HG02885 (cell line): ENCODE data around the gene TTC23.

ENCODE experiments used
- ATAC-seq: cut with Tn5 transposase; IDR thresholded peaks from one replicate; pipeline ENCODE4 v1.9.1; 2021; ENCODE audit warnings: mild to moderate bottlenecking; ENCODE audit not compliant: unreplicated experiment, poor library complexity

Gene TTC23

DNA sequence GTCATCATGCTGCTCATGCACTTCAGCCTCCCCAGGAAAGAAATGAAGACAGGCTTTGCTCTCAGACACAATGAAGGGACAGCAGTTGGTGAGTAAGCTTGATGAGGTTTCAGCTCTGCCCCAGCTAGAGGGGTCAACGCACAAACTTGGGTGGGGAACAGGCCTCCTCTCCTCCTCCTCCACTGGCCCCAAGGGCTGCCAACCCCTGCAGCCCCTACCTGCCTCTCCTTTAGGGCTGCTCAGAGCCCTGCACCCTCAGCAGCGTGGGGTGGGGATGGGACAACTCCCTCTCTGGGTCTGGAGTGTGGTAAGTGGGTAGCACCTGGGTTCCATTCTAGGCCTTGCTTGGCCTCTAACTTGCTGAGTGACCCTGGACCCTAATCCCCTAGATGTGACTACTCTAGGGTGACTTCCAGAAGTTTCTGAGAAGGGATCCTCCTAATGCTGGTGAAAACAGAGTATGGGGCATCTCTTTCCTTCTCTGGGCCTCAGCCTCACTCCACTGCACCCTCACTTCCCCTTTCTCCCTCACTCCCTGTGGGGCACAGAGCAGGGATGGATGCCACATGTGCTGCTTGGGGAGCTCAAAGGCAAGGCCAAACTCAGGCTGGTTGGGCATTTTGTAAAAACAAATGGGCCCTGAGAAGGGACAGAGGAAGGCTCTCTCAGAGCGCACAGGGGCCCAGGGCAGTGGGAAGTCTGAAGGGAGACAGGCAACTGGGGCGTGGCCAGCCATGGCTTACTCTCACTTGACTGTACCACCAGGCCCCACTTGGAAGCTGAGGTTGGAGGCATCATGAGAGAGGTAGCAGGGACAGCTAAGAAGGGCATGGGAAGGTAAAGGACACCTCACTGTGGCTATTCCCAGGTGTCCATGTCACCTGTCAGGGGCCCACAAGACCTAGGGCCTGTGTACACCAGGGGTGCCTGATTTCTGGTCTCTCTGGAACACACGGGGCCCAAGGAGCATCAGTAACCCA lies 80.5 kb downstream of the TTC23 start:
- no peak for ATAC-seq

DNA sequence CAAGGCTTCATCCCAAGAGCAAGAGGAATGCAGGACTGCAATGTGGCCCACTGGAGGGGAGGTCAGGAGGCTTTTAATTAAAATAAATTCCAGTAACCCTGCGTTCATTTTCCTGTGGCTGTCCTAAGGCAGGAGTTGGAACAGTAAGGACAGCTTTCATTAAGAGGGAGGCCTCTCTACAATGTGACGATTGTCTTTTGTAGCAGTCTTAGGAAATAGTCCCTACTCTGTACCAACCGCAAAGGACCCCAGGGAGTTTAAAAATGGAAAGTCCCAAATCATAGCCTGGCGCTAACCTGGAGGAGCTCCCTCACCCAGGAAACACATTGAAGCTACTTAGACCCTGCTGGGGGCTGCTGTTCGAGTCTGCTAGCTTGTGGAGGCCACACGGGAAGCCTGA lies 81.7 kb downstream of the TTC23 start:
- ATAC-seq = no peak

DNA sequence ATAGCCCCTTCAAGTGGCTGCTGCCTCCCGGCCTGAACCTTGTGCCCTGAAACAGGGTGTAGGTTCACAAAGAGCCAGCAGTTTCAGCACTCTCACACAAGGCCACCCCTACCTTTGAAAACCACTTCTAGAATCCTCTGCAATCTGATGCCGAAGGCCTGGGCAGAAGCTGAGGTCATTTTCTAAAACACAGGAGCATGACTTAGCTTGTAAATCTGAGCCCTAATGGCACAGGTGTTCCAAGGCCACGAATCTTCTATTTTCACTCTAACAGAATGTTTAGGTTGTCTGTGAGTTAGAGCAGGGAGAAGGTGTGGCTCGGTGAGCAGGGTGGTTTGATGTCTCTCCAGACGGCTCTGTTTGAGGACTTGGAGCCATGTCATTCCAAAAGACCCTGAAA lies 82.2 kb downstream of the TTC23 start:
- ATAC-seq = no peak

DNA sequence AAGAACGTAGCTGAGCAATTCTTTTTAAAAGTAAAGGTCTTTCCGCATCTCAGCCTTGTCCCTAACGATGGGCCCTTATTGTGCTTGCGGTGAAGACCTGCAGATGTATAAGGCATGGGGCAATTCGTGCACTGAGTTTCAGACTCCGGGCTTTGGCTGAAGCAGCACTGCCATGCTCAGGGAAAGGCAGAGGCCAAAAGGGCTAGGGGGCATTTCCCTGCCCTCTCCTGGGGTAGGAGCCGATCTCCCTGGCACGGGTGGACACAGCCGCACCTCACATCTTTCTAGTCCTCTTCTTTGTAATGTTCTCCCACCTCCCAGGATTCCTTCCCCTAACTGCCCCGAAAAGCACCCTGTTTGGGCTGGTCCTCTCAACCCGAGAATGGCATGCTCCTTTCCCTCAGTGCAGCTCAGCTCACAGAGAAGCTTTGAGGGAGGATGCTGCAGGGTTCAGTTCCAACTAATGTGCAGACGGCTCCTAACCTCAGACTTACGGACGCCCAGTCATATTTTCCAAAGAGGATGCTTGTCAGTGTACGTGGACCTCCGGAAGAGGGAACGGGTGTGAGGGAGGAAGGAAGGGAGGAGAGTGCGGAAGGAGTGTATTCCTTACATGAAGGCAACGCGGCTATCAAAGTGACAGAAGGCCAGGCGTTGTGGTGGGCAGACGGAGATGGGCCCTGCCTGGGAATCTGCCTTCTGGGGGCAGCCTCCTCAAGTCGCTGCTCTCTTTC lies 83.3 kb downstream of the TTC23 start:
- no peak for ATAC-seq

DNA sequence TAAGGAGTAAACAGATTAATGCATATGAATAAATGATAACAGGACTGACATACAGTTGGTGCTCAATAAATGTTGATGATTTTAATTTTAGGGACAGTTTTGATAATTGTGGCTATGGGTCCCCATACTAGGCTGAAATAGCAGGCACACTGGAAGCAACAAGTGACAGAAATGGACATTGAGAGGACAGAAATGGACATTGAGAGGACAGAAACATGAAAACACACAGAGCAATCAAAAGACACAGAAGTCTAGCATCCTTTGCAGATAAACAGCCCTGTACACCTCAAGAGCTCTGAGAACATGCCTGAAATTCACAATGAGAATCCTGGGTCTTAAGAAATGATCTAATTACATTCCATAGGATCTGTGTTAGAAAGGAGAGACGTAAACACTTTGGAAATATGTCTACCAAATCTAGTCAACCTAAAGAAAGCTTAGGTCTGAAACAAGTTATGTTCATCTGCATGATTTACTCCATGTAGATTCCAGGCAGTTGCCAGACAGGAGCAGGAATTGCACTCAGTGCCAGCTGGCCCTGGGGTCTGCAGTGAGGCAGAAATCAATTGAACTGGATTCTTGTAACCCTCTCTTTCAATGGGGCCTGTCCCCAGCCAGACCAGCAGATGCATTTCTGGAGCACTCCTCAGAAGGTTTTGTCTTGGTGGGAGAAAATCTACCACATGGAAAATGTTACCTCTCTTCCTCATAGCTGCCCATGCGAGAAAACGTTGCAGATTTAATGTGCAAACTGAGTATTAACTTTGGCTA lies 84.2 kb downstream of the TTC23 start:
- no peak for ATAC-seq

DNA sequence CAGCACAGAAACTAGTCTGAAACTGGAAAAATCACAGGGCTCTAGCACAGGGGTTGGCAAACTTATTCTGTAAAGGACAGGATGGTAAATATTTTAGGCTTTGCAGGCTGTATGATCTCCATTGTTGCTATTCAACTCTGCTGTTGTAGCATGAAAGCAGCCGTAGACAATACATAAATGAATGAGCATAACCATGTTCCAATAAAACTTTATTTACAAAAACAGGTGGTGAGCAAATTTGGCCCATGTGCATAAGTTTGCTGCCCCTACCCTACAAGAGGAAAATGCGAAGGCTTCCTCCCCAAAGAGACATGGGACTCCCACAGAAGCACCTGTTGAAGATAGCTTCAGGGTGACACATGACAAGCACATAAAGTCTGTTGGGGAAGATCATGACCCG lies 85.3 kb downstream of the TTC23 start:
- ATAC-seq = no peak

DNA sequence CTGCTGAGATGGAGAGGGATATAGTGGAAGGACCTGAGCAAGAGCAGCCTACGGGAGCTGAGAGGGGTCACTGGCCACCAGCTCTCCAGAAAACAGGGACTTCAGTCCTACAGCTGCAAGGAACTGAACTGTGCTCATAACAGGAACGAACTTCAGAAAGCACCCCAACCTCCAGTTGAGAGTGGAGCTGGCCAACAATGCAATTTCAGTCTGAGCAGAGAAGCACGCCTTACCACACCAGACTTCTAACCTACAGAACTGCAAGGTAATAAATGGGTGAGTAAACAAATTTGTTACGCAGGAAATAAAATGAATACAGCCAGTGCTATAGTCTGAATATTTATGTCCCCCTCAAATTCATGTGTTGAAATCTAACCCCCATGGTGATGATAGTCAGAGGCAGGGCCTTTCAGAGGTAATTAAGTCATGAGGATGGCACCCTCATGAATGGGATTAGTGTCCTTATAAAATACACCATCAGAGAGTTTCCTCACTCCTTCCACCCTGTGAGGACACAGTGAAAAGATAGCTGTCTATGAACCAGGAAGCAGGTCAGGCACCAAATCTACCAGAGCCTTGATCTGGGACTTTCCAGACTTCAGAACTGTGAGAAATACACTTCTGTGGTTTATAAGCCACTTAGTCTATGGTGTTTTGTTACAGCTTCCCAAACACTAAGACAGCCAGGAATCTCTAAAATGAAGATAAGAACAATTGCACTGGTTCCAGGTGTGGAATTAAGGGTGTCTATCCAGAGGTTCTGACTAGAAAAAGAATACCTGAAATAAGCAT lies 85.9 kb downstream of the TTC23 start:
- ATAC-seq = no peak

DNA sequence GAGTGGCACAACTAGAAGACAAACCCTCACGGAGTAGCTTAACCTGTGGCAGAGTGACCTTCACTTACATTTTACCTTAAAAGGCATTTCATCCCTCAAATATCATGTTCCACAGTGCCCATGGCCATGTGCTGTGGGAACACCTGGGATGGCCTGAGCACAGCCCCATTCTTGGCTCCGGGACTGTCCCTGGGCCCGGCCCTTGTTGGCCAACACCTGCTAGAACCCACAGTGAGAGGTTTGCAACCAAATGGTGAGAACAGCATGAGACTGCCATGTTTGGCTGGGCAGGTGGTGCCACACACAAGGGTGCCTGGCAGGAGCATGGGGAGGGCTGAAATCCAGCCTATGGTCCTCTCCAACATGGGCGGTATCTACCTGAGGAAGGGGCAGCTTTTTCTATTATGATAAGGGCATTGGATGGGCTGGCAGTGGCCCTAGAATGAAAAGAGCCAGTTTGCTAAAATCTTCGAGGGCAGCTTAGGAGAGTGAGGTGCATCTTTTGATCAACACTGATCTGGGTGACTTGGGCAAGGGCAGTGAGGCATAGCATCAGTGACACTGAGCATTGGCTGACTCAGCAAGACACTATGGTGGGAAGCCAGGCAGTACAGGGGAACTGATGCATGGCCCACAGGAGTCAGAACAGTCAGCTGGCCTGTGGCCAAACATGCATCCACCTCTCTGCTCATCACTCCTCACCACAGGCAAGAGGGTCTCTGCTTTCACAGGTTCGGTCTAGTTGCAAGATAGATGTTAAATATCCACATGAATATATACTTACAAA lies 90.6 kb downstream of the TTC23 start:
- no peak for ATAC-seq

DNA sequence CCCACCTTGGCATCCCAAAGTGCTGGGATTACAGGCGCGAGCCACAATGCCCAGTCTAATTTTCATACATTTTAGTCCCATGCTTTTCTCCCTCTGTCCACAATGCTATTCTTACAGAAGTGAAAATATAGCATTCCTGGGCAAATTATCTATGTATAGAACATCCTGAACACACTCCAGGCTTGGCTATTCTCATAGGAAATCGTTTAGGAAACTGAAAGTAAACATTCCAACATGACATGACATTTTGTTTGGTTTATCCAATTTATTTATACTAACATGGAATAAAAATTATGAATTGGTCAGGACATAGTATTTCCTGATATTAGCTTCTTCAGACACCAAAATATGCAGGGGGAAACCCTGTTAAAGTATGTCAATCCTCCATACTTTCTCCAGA lies 91.9 kb downstream of the TTC23 start:
- ATAC-seq = no peak

DNA sequence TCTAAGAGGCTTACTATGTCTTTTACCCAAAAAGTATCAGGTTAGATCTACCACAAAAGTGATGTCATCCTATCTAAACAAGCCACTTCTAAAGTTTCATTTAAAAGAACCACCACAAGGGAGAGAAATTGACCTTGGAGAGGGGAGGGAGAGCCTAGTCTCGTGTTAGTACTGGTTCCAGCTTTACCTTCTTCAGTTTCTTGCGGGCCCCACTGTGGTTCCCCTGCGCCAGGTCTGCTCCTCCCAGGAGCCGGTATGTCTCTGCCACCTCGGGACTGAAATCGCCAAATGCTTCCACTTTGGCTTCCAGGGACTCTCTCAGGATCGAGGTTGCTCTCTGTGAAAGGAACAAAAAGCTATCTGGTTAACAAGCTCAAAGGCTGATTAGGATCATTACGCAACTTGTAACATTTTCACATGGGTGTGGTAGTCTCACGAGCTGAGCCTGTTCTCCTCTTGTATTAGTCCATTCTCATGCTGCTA lies 93.4 kb downstream of the TTC23 start:
- no peak for ATAC-seq

DNA sequence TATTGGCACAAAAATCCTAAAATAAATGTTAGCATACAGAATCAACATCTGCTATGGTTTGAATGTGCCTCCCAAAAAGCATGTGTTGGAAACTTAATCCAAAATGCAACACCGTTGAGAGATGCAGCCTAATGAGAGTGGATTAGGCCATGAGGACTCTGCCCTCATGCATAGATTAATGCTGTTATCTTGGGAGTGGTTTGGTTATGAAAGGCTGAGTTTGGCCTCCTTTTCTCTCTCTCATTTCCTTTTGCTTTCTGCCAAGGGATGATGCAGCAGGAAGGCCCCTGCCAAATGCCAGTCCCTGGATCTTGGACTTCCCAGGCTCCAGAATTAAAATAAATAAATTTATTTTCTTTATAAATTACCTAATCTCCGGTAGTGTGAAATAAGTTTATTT lies 95.1 kb downstream of the TTC23 start:
- ATAC-seq = no peak

DNA sequence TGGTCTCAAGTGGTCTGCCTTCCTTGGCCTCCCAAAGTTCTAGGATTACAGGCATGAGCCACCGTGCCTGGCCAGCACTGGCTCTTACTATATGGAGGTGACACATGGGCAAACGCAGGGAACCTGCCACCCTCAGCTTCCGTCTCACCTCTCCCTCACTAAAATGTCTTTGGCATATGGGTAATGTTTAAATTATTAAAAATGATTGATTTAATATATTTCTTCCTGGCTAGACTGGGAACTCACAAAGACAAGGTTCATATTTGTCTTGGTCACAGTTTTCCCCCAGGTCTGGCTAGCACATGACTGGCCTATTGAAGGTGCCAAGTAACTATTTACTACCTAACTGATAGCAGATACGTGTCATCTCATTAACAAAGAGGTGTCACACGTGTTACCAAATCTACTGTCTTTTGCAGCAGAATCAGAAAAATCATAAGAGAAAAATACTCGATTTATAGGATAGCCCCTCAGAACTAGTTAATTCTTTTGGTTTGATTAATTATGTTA lies 96.3 kb downstream of the TTC23 start:
- no peak for ATAC-seq

DNA sequence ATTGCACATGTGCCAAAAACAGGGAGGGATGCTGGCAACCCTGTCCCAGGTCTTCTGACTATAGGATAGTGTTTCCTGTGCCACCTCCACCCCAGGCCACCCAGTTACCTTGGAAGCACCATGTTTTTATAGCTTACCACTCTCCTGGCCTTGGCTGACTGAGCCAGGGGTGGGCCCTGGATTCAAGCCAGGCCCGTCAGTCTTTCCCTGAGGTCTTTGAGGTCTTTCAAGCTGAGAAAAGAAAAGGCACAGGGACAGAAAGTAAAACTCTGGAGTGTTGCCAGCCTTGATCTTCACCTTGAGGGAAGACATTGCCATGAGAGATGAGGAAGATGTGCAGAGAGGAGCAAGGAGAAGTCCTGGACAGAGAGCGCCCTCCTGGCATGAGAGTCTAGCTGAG lies 98.2 kb downstream of the TTC23 start:
- ATAC-seq = no peak

DNA sequence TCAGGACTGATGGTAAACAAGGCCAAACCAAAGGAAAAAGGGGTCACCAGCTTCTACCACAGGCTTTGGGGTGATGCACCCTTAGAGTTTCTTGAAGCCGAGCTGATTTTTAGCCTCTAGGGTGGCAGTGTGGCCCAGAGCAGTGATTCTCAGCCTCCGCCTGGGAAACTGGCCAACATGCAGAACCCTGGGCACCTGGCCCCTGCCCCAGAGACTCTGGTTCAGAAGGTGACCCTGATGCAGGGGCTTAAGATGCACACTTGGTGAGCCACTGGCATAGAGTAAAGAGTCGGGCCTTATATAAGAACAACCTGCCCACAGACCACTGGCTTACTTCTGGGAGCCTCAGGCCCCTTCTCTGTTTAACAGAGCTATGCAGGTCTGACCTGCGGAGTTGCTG lies 100.0 kb downstream of the TTC23 start:
- no peak for ATAC-seq

DNA sequence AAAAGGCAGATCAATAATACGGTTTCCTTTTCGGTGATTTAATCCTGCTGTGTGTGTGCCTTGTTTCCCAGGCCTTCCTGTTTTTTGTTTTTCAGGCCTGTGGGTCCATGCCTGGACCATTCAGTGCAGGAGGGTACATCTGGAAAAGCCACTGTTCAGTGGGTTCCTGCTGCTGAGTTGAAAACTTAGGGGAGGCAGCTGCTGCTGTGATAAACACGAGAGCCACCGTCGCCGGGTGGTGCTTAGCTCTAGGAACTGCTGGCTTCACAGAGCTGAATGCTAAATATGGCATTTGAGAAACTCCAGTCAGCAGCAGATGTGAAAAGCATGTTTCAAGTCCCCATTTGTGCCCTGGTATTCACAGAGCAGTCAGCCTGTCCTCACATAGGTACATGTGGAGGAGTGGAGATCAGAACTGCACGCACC lies 100.5 kb downstream of the TTC23 start:
- no peak for ATAC-seq

DNA sequence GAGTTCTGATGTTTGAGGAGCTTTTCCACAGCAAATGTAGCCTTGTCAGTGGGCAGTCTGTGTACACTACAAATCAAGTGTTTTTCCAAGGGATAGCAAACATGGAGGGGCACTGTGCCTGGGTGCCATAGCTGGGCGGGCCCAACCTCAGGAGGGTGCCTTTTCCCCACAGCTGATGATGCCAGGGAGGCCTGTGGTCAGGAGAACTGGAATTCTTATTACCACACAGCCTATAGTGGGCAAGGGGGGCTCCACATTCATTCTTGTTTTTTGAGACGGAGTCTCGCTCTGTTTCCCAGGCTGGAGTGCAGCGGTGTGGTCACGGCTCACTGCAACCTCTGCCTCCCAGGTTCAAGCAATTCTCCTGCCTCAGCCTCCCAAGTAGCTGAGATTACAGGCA lies 102.7 kb downstream of the TTC23 start:
- ATAC-seq = no peak

DNA sequence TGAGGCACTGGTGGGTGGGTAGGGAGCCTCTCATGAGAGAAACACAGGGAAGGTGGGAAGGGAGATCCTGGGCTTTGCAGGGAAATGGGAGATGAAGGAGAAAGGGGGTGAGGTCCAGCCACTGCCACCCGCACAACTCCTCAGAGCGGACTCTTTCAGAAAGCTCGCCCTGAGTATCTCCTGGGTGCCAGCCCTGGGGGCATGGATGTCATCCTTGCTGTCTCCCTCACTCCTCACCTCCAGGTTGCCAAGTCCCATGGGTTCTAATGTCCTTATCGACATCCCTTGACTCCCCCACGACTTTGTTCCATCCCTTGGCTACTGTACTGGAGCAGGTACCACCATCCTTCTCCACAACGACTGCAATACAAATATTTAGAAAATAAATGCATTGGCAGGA lies 103.6 kb downstream of the TTC23 start:
- ATAC-seq = no peak

DNA sequence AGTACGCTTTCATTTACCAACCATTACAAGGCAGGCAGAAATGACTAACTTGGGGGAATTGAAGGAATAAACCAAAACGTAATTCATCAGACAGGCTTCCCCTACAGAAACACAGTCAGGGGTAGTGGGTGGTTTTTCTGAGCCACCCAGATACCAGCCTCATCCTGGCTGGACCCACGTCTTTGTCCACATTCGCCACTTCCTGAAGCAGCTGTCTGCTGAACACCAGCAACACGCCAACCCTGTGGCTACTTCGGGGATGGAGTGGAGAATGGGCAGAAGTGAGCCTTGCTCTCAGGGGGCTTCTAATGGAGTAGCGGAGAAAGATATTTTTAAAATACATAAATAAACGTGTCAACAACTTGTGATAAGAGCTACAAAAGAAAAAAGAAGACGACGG lies 104.4 kb downstream of the TTC23 start:
- ATAC-seq = no peak
